HFF-Myc (cell line): ENCODE data around the gene PHF20.
A peak's percentile ranks its signal among the peaks of the same experiment; 100 is the strongest.
"Not testable (repeated sequence)": the region's sequence is repeated elsewhere in the genome, so short reads cannot be mapped to it uniquely, and the experiment has no call there.

Experiments used
- DNase-seq: peaks from one replicate; pipeline ENCODE4 v3.0.0-alpha.2; 2011; ENCODE audit warnings: low read depth; ENCODE audit errors: extremely low read depth
- H3K4me3 ChIP-seq: replicated peaks from 2 replicates; pipeline ENCODE4 v1.5.1; 2011; ENCODE audit warnings: low read depth, mild to moderate bottlenecking, control low read depth, low read length
- TF ChIP-seq, protein P1 (sequence below): IDR thresholded peaks from 2 replicates; pipeline ENCODE4 v1.5.1; 2012; ENCODE audit warnings: mild to moderate bottlenecking, low read depth, low read length, control low read depth; ENCODE audit errors: missing control alignments

PHF20 gene

DNA sequence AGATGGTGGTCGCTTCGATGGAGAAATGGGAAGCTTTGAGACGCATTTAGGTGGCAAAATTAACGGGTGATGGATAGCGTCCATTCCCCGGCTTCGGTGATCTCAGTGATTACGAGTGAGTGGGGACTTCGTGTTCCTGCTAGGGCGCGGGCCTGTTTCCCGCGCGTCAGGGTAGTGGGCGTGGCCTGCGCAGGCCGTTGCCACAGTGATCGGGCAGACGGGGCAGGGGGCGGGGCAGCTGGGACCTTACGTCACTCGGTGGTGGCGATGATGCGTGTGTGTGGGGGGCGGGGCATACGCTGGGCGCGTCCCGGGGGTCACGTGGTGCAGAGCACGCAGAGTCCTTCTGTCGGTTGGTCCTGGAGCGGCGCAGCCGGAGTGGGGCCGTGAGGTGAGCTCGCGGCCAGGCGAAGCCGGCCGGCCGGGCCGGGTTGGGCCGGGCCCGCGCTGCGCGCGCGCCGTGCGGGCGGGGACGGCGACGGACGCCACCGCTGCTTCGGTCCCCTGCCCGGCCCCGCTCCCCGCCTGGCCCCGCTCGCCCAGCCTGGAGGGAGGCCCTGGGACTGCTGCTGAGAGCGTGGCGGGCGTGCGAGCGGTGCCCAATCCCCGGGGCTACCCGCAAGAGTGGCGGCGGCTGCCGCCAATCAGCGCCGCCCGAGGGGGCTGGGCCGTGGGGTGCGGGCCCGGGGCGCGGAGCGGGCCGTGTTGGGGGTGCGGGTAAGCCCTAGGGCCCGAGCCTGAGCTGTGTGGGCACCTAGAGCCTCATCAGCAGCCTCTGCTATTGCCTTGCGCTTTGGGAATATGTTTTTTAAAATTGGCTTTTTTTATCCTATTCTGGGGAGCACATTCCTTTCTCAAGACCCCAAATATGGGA lies at the start of gene PHF20:
Gene PHF20, plus strand, starts transcription at position 327 of the 874 bp plus-strand sequence. CDS start 29,508 bp downstream, outside the sequence.
- peak within 1 kb of the TSS; percentile 80 for H3K4me3 ChIP-seq
- DNase-seq = peak; percentile 84
- TF ChIP-seq, protein P1, sequence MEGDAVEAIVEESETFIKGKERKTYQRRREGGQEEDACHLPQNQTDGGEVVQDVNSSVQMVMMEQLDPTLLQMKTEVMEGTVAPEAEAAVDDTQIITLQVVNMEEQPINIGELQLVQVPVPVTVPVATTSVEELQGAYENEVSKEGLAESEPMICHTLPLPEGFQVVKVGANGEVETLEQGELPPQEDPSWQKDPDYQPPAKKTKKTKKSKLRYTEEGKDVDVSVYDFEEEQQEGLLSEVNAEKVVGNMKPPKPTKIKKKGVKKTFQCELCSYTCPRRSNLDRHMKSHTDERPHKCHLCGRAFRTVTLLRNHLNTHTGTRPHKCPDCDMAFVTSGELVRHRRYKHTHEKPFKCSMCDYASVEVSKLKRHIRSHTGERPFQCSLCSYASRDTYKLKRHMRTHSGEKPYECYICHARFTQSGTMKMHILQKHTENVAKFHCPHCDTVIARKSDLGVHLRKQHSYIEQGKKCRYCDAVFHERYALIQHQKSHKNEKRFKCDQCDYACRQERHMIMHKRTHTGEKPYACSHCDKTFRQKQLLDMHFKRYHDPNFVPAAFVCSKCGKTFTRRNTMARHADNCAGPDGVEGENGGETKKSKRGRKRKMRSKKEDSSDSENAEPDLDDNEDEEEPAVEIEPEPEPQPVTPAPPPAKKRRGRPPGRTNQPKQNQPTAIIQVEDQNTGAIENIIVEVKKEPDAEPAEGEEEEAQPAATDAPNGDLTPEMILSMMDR = no peak

DNA sequence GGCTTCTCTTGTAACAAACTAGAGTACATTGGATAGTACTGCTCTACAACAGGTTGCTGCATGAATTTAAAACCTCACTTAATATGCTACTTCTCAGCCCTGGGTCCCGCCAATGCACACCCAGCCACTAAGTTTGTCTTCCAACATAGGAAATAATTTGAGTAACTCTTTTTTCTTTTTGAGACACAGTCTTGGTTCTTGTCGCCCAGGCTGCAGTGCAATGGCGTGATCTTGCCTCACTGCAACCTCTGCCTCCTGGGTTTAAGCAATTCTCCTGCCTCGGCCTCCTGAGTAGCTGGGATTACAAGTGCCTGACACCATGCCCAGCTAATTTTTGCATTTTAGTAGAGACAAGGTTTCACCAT lies 48.6 kb upstream of the PHF20 start:
- not testable (repeated sequence) for DNase-seq, H3K4me3 ChIP-seq

DNA sequence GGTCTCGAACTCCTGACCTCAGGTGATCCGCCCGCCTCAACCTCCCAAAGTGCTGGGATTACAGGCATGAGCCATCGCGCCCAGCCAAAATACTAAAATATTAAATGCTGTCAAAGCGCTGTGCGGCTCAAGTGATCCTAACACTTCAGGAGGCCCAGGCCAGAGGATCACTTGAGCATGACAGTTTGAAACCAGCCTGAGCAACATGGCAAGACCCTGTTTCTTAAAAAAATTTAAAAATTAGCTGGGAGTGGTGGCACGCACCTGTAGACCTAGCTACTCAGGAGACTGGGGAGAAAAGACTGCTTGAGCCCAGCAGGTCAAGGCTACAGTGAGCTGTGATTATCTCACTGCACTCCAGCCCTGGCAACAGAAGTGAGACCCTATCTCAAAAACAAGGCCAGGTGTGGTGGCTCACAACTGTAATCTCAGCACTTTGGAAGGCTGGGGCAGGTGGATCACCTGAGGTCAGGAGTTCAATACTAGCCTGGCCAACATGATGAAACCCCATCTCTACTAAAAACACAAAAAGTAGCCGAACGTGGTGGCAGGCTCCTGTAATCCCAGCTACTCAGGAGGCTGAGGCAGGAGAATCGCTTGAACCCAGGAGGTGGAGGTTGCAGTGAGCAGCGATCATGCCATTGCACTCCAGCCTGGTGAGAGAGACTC lies 48.0 kb upstream of the PHF20 start:
- not testable (repeated sequence) for DNase-seq, H3K4me3 ChIP-seq

DNA sequence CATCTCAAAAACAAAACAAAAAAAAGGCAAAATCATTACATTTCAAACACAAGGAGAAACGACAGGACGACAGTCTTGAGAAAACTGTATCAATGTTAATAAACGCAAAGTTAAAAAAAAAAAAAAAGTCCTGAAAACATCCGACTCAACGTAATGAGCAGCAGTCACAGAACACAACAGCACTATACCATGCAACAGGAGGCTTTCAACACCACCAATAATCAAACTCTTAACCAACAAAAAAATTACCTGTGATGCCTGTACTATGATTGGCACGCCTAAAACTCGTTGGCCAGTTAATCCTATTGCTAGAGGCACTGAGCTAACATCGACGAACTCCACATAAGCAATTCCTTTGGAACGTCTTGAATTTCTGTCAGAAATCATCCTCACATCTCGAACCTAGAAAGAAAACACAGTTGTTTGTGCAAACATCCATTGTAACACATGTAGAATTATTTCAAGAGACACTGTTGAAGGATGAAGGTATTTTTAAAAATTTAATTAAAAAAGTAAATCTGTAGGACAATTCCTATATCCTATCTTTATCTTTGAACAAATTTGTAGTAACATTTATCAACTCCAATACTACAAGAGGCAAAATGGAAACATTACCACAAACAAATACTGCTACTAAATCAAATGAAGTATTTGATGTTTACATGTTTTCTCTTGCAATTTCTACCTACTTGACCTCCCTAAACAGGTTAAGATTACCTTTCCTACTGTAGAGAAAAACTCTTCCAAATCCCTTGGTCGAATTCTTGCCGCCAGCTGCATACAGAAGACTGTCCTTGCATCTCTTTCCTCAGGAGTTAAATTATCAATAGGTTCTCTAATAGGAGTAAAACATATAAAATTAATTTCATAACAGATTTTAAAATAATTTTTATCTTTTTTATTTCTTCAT lies 47.2 kb upstream of the PHF20 start:
- no peak overlapping the region for H3K4me3 ChIP-seq
- TF ChIP-seq, protein P1 = no peak
- no peak for DNase-seq

DNA sequence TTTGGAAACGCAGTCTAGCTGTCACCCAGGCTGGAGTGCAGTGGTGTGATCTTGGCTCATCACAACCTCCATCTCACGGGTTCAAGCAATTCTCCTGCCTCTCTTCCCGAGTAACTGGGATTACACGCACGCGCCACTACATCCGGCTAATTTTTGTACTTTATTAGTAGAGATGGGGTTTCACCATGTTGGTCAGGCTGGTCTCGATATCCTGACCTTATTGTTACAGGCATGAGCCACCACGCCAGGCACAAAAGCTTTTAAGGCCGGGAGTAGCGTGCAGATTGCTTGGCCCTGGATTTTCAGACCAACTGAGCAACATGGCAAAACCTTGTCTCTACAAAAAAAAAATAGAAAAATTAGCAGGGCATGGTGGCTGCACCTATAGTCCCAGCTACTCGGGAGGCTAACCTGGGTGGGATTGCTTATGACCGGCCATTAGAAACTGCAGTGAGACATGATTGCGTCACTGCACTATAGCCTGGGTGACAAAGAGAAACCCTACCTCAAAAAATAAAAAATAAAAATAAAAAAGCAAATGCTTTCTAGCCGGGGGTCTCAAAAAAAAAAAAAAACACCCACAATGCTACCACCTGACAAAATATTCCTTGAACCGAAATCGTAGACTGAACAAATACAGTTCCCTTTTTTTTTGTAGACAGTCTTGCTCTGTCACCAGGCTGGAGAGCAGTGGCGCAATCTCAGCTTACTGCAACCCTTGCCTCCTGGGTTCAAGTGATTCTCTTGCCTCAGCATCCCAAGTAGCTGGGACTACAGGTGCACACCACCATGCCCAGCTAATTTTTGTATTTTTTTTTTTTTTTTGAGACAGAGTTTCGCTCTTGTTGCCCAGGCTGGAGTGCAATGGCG lies 44.7 kb upstream of the PHF20 start:
- no peak for DNase-seq
- TF ChIP-seq, protein P1 = no peak
- no peak overlapping the region for H3K4me3 ChIP-seq

DNA sequence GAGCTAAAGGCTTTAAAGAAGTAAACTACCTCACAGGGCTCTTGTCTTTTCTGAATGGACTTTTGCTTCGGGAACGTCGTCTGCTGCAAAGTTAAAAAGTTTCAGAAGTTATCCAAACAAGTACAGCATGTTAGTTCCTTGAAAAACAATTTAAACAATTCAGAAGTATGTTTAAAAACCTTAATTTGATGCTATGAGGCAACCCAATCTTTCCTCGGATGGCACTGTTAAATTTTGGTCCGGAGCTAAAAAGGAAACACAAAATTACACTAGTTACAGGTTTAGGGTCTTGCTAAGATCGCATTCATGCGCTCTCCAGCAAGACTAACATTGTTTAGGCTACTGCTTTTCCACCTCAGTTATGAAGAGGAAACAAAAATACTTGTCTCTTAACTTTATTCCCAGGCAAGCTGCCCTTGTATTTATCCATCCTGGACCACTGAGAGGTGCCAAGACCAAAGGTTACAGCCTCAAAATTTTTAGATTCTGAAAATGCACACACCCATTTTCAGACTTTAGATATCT lies 42.5 kb upstream of the PHF20 start:
- H3K4me3 ChIP-seq = no peak overlapping the region
- TF ChIP-seq, protein P1 = no peak
- no peak for DNase-seq
